Activated CD4-positive, alpha-beta T cell treated with anti-CD3 and anti-CD28 coated beads, Interleukin-2, Interleukin-6, amounts not matched to agents 100 ng/mL and 50 ng/mL, durations not matched to agents 16 hours and 8 hours (primary cell): ENCODE measurements around the gene NMT2.
"Not testable (repeated sequence)": the region's sequence is repeated elsewhere in the genome, so short reads cannot be mapped to it uniquely, and the experiment has no call there.

Experiments
- DNase-seq: peaks from one replicate; pipeline ENCODE4 v3.0.0-alpha.2; 2020

Gene NMT2

GRCh38 chr10:15168291-15168785 is at the start of gene NMT2:
TSS of gene NMT2 (minus strand) at chr10:15168693. CDS start at chr10:15168612, 81 bp downstream.
- DNase-seq, result no peak

- no peak for DNase-seq
Observed at GRCh38 chr10:15216700-15217099, 48.2 kb upstream of the NMT2 start.

- no peak for DNase-seq
Observed at GRCh38 chr10:15214237-15214636, 45.7 kb upstream of the NMT2 start.

DNA sequence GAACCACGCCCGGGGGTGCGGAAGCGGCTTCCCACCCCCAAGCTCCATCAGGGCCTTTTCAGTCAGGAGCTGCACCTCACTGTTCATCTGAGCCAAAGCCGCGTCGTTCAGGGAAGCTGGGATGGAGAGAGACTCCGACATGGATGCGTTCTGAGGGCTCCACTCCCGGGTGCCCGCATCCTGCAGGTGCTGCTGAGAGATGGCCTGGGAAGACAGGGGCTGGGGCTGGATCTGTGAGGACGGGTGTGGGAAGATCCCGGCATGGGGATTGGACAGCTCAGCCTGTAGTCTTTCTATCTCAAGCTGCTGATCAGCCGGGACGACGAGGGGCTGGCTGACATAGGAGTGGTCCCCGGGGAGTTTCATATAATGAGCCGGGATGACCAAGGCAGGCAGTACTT is 45.0 kb upstream of the NMT2 start:
- no peak for DNase-seq

DNA sequence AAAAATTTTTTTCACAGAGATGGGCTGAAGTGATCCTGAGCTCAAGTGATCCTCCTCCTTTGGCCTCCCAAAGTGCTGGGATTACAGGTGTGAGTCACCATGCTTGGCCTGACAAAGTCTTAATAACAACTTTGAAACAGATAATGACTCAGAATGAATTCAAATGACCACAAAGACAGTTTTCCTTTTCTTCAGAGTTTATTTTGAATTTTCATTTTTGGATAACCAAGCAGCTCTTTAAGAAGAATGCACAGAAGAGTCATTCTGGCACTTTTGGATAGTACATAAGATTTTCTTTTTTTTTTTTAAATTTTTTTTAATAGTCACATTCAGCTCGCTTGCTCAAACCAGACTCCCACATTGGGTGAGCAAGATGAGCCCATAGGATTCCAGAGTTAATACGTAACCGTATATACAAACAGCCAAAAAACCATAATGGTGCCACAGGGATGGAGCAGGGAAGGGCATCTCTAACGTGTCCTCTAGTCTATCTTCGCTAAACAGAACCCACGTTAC is 43.0 kb upstream of the NMT2 start:
- DNase-seq, result no peak

GRCh38 chr10:15210521-15210920 is 42.0 kb upstream of the NMT2 start:
- DNase-seq, result no peak

- DNase-seq, result peak; percentile 85
Observed at GRCh38 chr10:15209827-15210509, 41.5 kb upstream of the NMT2 start.

GRCh38 chr10:15208221-15208620 is 39.7 kb upstream of the NMT2 start:
- no peak for DNase-seq

- DNase-seq, result not testable (repeated sequence)
Observed at GRCh38 chr10:15207410-15207809, 38.9 kb upstream of the NMT2 start.

GRCh38 chr10:15202639-15203038 is 34.1 kb upstream of the NMT2 start:
- DNase-seq, result no peak

- DNase-seq, result not testable (repeated sequence)
Observed at GRCh38 chr10:15202301-15202621, 33.8 kb upstream of the NMT2 start.

DNA sequence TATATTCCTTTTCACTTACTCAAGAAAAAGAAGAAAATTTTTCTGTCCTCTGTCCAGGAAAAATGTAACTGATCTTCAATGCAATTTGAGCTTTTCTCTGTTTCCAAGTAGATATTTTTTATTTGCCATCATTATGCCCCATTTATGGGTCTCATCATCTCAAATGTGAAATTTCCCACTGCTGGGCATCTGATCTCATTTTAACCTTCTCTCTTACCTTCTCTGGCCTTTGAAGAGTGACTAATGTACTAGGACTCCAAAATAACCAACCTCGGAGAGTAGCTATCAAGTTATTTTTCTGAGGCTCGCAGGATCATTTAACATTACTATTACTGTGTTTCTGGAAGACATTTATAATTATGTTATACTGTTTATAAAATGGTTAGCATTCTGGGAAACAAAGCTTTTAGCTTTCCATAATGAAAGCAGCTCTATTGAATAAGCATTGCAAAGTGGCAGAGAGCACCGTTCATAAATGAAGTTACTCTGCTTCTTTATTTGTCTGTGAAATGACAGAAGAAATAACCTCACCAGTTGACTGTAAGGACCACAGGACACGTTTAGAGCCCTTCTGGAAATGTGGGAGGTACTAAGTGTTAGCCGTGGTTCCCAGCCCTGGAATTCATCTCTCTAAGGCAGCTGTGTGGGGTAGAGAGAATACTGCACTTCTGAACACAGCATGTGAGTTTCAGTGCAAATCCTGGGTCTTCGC is 33.3 kb upstream of the NMT2 start:
- DNase-seq, result no peak

- DNase-seq, result no peak
Observed at GRCh38 chr10:15200626-15201025, 32.1 kb upstream of the NMT2 start.

DNA sequence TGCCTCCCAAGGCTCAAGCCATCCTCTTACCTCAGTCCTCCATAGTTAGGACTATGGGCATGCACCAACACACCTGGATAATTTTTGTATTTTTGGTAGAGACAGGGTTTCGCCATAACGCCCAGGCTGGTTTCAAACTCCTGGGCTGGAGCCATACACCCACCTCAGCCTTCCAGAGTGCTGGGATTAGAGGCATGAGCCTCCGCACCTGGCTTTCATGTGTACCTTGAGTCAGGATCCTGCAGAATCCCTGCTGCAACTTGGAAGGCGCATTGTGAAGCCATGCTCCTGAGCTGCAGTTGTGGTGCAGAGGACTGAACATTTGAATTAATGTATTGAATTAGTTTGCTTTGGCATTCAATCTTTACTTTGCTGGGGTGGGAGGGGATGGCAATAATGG is 29.4 kb upstream of the NMT2 start:
- DNase-seq, result no peak

- DNase-seq, result no peak
Observed at GRCh38 chr10:15197276-15197675, 28.8 kb upstream of the NMT2 start.

DNA sequence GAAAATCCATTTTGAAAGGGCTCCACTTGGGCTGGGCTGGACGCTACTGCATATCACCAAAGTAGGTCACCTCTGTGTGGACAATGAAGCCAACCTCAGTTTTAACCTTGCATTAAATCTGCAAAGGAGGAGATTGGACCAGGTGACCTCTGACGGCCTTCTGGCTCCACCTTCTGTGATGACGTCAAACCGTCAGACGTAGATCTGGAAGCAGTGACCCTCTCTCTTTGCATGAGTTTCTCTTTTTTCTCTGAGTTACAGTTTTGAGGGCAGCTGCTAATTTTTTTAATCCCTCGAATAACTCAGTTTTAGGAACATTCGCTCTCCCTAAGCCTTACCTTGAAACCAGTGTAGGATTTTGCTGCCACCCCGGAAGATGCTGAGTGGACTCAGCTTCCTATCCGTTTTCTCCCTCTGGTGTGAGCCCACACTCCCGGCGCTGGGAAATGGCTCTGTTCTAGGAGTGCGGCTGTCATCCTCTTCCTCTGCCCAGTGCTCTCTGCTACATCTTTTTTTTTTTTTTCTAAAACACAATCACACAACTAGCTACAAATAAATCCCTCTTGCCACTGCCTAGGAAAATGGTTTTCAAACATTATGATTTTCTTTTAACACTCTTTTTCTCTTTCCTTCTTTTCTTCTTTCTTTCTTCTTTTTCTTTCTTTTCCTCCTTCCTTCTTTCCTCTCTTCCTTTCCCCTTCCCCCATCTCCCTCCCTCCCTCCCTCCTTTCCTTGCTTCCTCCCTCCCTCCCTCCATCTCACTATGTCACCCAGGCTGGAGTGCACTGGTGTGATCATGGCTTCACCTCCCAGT is 27.7 kb upstream of the NMT2 start:
- no peak for DNase-seq

GRCh38 chr10:15189133-15189885 is 20.8 kb upstream of the NMT2 start:
- no peak for DNase-seq

DNA sequence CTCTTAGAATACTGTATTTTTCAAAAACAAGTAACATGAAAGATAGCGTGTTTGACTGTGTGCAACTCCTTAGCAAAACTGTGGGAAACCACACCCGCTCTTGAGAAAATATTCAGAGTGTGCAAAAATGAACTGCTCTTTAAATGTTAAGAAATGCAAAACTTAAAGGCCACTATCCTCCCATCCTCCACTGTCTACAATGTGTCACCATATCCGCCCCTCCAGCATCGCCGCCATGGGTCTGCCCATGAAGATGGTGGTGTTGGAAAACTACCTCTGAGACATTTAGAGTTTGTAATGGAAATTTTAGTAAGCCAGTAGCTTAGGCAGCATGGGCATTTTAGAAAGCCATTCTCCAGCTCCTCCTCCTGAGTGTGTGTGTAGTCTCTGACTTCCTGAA is 20.1 kb upstream of the NMT2 start:
- no peak for DNase-seq

GRCh38 chr10:15183689-15184481 is 15.4 kb upstream of the NMT2 start:
- DNase-seq, result no peak

DNA sequence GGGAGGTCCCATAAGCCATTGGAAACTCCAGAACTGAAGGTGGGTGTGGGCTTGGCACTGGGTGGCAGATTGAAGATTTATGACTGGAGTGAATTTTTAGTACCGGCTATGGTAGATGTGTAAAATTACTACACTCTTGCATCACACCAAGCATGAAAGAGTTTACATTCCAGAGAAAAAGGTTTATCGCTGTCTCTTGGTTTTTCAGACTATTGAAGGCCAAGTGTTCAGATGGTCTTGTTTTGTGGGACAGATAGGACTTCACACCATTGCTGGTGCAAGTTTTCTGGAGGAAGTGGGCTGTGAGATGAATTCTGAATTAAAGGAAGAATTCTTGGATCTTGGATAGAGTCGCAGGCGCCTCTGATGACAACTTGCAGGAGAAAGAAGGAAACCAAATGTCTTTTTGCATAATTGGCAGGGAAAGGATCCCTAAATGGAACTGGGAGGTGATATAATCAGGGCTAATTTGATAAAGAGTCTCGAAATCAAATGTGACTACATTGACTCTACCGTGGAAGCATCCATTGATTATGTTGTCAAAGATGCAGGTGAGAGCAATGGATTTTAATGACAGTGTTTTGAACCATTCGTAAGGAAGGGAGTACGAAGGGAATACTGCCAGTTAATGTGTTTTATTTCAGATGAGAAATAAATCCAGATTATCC is 14.2 kb upstream of the NMT2 start:
- no peak for DNase-seq

DNA sequence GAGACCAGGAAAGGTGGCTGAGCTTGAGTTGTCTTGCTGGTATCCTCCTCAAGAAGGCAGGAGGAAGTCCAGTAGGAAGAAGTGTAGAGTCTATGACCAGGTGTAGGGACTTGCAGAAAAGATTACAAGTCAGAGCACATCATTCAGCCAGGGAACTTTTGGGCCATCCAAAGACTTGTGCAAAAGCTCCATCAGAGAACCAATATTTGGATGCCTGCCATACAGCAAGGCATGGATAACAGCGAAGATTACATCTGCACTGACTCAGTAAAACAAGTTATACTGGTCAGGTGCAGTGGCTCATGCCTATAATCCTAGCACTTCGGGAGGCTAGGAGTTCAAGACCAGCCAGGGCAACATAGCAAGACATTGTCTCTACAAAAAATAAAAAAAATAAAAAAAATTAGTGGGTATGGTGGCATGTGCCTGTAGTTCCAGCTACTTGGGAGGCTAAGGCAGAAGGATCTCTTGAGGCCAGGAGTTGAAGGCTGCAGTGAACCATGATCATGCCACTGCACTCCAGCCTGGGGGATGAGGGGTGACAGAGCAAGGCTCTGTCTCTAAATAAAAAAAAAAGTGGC is 13.2 kb upstream of the NMT2 start:
- no peak for DNase-seq
